IPS DF 19.7 (cell line): ENCODE data around the gene PHLDB2.

Source experiments
- DNase-seq: peaks from one replicate; pipeline ENCODE4 v3.0.0-alpha.2; 2013; ENCODE audit warnings: low read depth, low spot score

PHLDB2 gene

GRCh38 chr3:111956995-111957734 is 98.1 kb downstream of the PHLDB2 start:
- no peak for DNase-seq

- no peak for DNase-seq
Observed at GRCh38 chr3:111961461-111962164, 102.5 kb downstream of the PHLDB2 start.

- no peak for DNase-seq
Observed at GRCh38 chr3:111963424-111963823, 104.4 kb downstream of the PHLDB2 start.

GRCh38 chr3:111965484-111965883 is 106.4 kb downstream of the PHLDB2 start:
- DNase-seq = no peak

GRCh38 chr3:111967068-111967467 is 108.0 kb downstream of the PHLDB2 start:
- no peak for DNase-seq

GRCh38 chr3:111967651-111968274 is 108.7 kb downstream of the PHLDB2 start:
- no peak for DNase-seq

GRCh38 chr3:111968319-111969054 is 109.4 kb downstream of the PHLDB2 start:
- DNase-seq = no peak

GRCh38 chr3:111970376-111970775 is 111.3 kb downstream of the PHLDB2 start:
- DNase-seq = no peak

- no peak for DNase-seq
Observed at GRCh38 chr3:111971533-111972130, 112.6 kb downstream of the PHLDB2 start.

GRCh38 chr3:111972891-111973290 is 113.8 kb downstream of the PHLDB2 start:
- DNase-seq = no peak

GRCh38 chr3:111975131-111975530 is 116.1 kb downstream of the PHLDB2 start:
- DNase-seq = no peak

- no peak for DNase-seq
Observed at GRCh38 chr3:111976254-111976653, 117.2 kb downstream of the PHLDB2 start.

- DNase-seq = peak; percentile 96
Observed at GRCh38 chr3:111978583-111979433, 119.7 kb downstream of the PHLDB2 start, which contains the start of gene ABHD10. TSS of gene ABHD10 (plus strand) at chr3:111979026. CDS start at chr3:111979062, 36 bp downstream.

GRCh38 chr3:111979434-111980038 is 120.5 kb downstream of the PHLDB2 start:
- no peak for DNase-seq

GRCh38 chr3:111980716-111981456 is 121.8 kb downstream of the PHLDB2 start:
- DNase-seq = no peak

GRCh38 chr3:111981457-111981763 is 122.3 kb downstream of the PHLDB2 start:
- no peak for DNase-seq

- no peak for DNase-seq
Observed at GRCh38 chr3:111984636-111985298, 125.7 kb downstream of the PHLDB2 start.

GRCh38 chr3:111986800-111987199 is 127.7 kb downstream of the PHLDB2 start:
- DNase-seq = no peak

GRCh38 chr3:111989061-111989678 is 130.1 kb downstream of the PHLDB2 start:
- DNase-seq = no peak
